H1 (cell line): ENCODE data around the gene PTRH1. TPM values are rescaled to one million over a fixed set of nuclear protein-coding genes. Genes with fewer than 3 reads are reported as not detected.

Experiments
- CTCF ChIA-PET: fragments of 300-600 bp; sonication (Branson Sonifier 250); formaldehyde crosslinking; loops from one replicate; lab custom pipeline; 2021; ENCODE audit not compliant: partially characterized antibody; lab: Charles Lee
- POLR2A ChIA-PET: fragments of 300-600 bp; sonication (Branson Sonifier 250); formaldehyde crosslinking; loops from one replicate; lab custom pipeline; 2021; ENCODE audit warnings: inconsistent platforms; ENCODE audit not compliant: partially characterized antibody; lab: Charles Lee
- DNase-seq, 2 experiments: peaks; one replicate each; pipeline versions ENCODE4 v3.0.0 to v3.0.0-alpha.2; 2010 to 2022; ENCODE audit warnings: low spot score in 2 of 2, low read depth in 1 of 2, mixed read lengths in 1 of 2
- FAIRE-seq: peaks from 2 replicates; lab custom pipeline; 2011; peaks lifted over from hg19 to GRCh38; lab: Jason Lieb, UNC
- H2AFZ ChIP-seq: 2 replicates; pipeline ENCODE4 v1.8.1; 2012; ENCODE audit warnings: low read length, inconsistent platforms
- H2AK5ac ChIP-seq: 2 replicates; pipeline ENCODE4 v1.6.1; 2013; ENCODE audit warnings: low read depth, low read length
- H2BK120ac ChIP-seq: replicated peaks from 2 replicates; pipeline ENCODE3; 2013; ENCODE audit warnings: low read depth, low read length, inconsistent platforms
- H2BK12ac ChIP-seq: 2 replicates; pipeline ENCODE4 v1.6.1; 2013; ENCODE audit warnings: low read depth, low read length
- H2BK15ac ChIP-seq: 2 replicates; pipeline ENCODE4 v1.6.1; 2013; ENCODE audit warnings: low read length
- H2BK20ac ChIP-seq: 2 replicates; pipeline ENCODE4 v1.6.1; 2013; ENCODE audit warnings: low read length
- H2BK5ac ChIP-seq: 2 replicates; pipeline ENCODE4 v1.6.1; 2013; ENCODE audit warnings: low read depth, low read length
- H3K14ac ChIP-seq: 2 replicates; pipeline ENCODE4 v1.6.1; 2013; ENCODE audit warnings: inconsistent platforms; ENCODE audit not compliant: insufficient read length
- H3K18ac ChIP-seq: 2 replicates; pipeline ENCODE4 v1.6.1; 2013; ENCODE audit warnings: low read length; ENCODE audit errors: extremely low read depth
- H3K23ac ChIP-seq: 2 replicates; pipeline ENCODE4 v1.6.1; 2013; ENCODE audit warnings: inconsistent platforms; ENCODE audit not compliant: insufficient read length
- H3K23me2 ChIP-seq: 2 replicates; pipeline ENCODE4 v1.6.1; 2013; ENCODE audit warnings: low read depth, low read length
- H3K27ac ChIP-seq: 2 replicates; pipeline ENCODE4 v1.6.1; 2011; ENCODE audit warnings: low read depth, low read length, inconsistent platforms
- H3K27me3 ChIP-seq, 4 experiments: replicated peaks in 1 of 4; 1 replicate in 1 of 4; 2 replicates in 3 of 4; pipeline versions ENCODE4 v1.6.1 to v1.8.1; 2011 to 2013; ENCODE audit warnings: low read length in 3 of 4, mild to moderate bottlenecking in 3 of 4, inconsistent platforms in 2 of 4, mixed read lengths in 2 of 4, moderate library complexity in 1 of 4; ENCODE audit not compliant: control insufficient read depth in 3 of 4, insufficient read depth in 3 of 4; ENCODE audit errors: extremely low read depth in 1 of 4
- H3K36me3 ChIP-seq, 4 experiments: 2 replicates each; pipeline versions ENCODE4 v1.6.1 to v1.8.1; 2011 to 2013; ENCODE audit warnings: mild to moderate bottlenecking in 4 of 4, low read length in 3 of 4, moderate library complexity in 2 of 4, control low read depth in 1 of 4, inconsistent platforms in 1 of 4; ENCODE audit not compliant: insufficient read depth in 4 of 4, control insufficient read depth in 2 of 4
- H3K4ac ChIP-seq: replicated peaks from 2 replicates; pipeline ENCODE3; 2013; ENCODE audit warnings: low read length, low read depth, mixed read lengths, inconsistent platforms; ENCODE audit not compliant: insufficient read length
- H3K4me1 ChIP-seq, 4 experiments: replicated peaks in 1 of 4; 1 replicate in 1 of 4; 2 replicates in 3 of 4; pipeline versions ENCODE4 v1.6.1 to v1.8.1; 2011 to 2013; ENCODE audit warnings: low read length in 3 of 4, inconsistent platforms in 2 of 4, mixed read lengths in 1 of 4; ENCODE audit not compliant: insufficient read depth in 4 of 4, control insufficient read depth in 3 of 4
- H3K4me2 ChIP-seq, 2 experiments: 2 replicates each; pipeline versions ENCODE4 v1.6.1 to v1.8.1; 2011 to 2013; ENCODE audit warnings: low read depth in 2 of 2, low read length in 2 of 2, control low read depth in 1 of 2, inconsistent platforms in 1 of 2, mild to moderate bottlenecking in 1 of 2; ENCODE audit not compliant: insufficient read depth in 1 of 2
- H3K4me3 ChIP-seq, 4 experiments: fragments of 200-600, 300-600 bp in 1 of 4; sonication (generic), shearing (Covaris generic), sonication (Bioruptor Twin) in 1 of 4; 2 replicates each; pipeline versions ENCODE4 v1.5.1 to v1.8.1; 2011 to 2016; ENCODE audit warnings: low read length in 4 of 4, low read depth in 3 of 4, control low read depth in 2 of 4, inconsistent platforms in 2 of 4, mild to moderate bottlenecking in 2 of 4, mixed read lengths in 1 of 4, moderate library complexity in 1 of 4; ENCODE audit not compliant: insufficient read depth in 2 of 4; ENCODE audit errors: extremely low read depth in 1 of 4
- H3K56ac ChIP-seq: replicated peaks from 2 replicates; pipeline ENCODE3; 2013; ENCODE audit warnings: low read depth, mild to moderate bottlenecking, mixed read lengths, low read length, inconsistent platforms; ENCODE audit not compliant: insufficient read length
- H3K79me1 ChIP-seq: 2 replicates; pipeline ENCODE4 v1.6.1; 2013; ENCODE audit warnings: low read depth, low read length, control low read depth
- H3K79me2 ChIP-seq, 2 experiments: 2 replicates each; pipeline versions ENCODE4 v1.6.1 to v1.8.1; 2012 to 2013; ENCODE audit warnings: low read length in 2 of 2, mild to moderate bottlenecking in 2 of 2, inconsistent platforms in 1 of 2; ENCODE audit not compliant: insufficient read depth in 2 of 2, control insufficient read depth in 1 of 2
- H3K9ac ChIP-seq, 4 experiments: replicated peaks in 1 of 4; 1 replicate in 1 of 4; 2 replicates in 3 of 4; pipeline versions ENCODE4 v1.6.1 to v1.8.1; 2011 to 2013; ENCODE audit warnings: low read depth in 3 of 4, low read length in 3 of 4, control low read depth in 2 of 4, mild to moderate bottlenecking in 2 of 4, moderate library complexity in 2 of 4, inconsistent platforms in 1 of 4; ENCODE audit errors: extremely low read depth in 1 of 4
- H3K9me3 ChIP-seq, 2 experiments: 2 replicates each; pipeline versions ENCODE4 v1.6.1 to v1.8.1; 2012 to 2013; ENCODE audit warnings: mild to moderate bottlenecking in 2 of 2, moderate library complexity in 2 of 2, control low read depth in 1 of 2, inconsistent platforms in 1 of 2, low read depth in 1 of 2, low read length in 1 of 2, mixed read lengths in 1 of 2; ENCODE audit not compliant: insufficient read depth in 2 of 2
- H4K20me1 ChIP-seq, 2 experiments: replicated peaks in 1 of 2; 2 replicates each; pipeline versions ENCODE3 to v1.8.1; 2011 to 2013; ENCODE audit warnings: inconsistent platforms in 2 of 2, low read length in 2 of 2, mild to moderate bottlenecking in 1 of 2; ENCODE audit not compliant: insufficient read depth in 2 of 2, control insufficient read depth in 1 of 2
- H4K5ac ChIP-seq: 2 replicates; pipeline ENCODE4 v1.6.1; 2013; ENCODE audit warnings: low read length, low read depth, mixed read lengths, inconsistent platforms; ENCODE audit not compliant: insufficient read length
- H4K8ac ChIP-seq: 2 replicates; pipeline ENCODE4 v1.8.0; 2013; ENCODE audit warnings: mild to moderate bottlenecking, moderate library complexity, low read length, inconsistent platforms; ENCODE audit not compliant: insufficient read depth; ENCODE audit errors: extremely low read depth
- H4K91ac ChIP-seq: replicated peaks from 2 replicates; pipeline ENCODE3; 2013; ENCODE audit warnings: low read length, mixed read lengths, inconsistent platforms; ENCODE audit not compliant: insufficient read length
- ASH2L ChIP-seq: fragments of 200-600, 300-600 bp; sonication (generic); IDR thresholded peaks from one replicate; pipeline ENCODE4 v1.7.1; 2017; ENCODE audit warnings: low read length
- CTBP2 ChIP-seq: IDR thresholded peaks from 2 replicates; pipeline ENCODE4 v1.7.0; 2011; ENCODE audit warnings: borderline replicate concordance, mild to moderate bottlenecking, moderate library complexity, mixed read lengths, low read length; ENCODE audit not compliant: insufficient read depth, insufficient read length
- WGBS, 2 experiments: shearing (Covaris generic) in 1 of 2; methylation state at CpG; one replicate each; pipeline versions ENCODE4 v1.1.6 to v1.1.7; 2013 to 2015; ENCODE audit warnings: low lambda C conversion rate in 2 of 2, mixed read lengths in 2 of 2, inconsistent platforms in 1 of 2, low coverage in 1 of 2, missing lambda C conversion rate in 1 of 2; ENCODE audit not compliant: insufficient replicate concordance in 2 of 2, insufficient coverage in 1 of 2, insufficient read length in 1 of 2; ENCODE audit errors: extremely low coverage in 1 of 2, missing lambda C conversion rate in 1 of 2; 5-methylcytosine and 5-hydroxymethylcytosine counted together
- polyA plus RNA-seq, 7 experiments: library from polyadenylated mRNA; depleted of rRNA in 3 of 7; stranded (reverse) in 5 of 7; unstranded in 2 of 7; fragments of >200 nt in 5 of 7; fragments of 200-250 nt in 2 of 7; gene quantifications; 1 replicate in 5 of 7; 2 replicates in 1 of 7; 4 replicates in 1 of 7; pipeline versions ENCODE4 v1.2.1 to v1.2.3, GENCODE V29; 2011 to 2013; ENCODE audit warnings: missing spikeins in 2 of 7, mixed read lengths in 2 of 7
- total RNA-seq: library from RNA; stranded (reverse); fragmentation: NEBNext Ultra II Directional; extraction: Animal tissue kit (Norgen Biotek cat#: 25700); gene quantifications from 2 replicates; pipeline ENCODE4 v1.2.1, GENCODE V29; 2021

Gene PTRH1
- total and polyA plus RNA-seq, 2 of the 8 experiments (the other 6 are each of a cell fraction or from before 2014, with no cell fraction given): 11.1 to 19.8 TPM

DNA sequence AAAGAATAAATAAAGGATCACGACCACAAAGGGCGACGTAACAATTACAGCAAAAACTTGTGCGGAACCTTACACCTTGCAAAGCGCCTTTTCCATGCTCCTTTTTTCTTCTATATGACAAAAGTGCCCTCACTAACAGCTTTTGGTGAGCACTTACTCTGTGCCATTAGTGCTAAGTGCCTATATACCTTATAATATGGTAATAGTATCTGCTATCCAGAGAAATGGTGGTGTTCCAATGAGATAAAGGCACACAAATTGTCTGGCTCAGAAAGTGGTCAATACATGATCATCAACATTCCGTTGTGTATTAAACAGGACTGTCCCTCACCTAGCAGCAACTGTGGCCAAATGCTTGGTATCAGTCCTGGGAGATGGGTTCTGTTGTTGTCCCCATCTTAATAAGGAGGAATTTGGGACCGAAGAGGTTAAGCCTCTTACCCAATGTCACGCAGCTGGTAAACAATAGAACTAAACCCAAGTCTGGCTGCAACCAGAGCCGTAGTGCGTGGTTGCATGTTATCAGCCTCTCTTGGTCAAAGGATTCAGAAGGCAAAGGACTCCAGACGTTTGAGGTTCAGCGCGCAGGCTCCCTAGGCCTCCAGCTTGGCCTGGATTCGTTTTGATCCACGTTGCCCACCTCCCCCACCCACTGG, 20.2 kb upstream of the PTRH1 start:
- TF ChIP-seq ASH2L: peak; percentile 3
- TF ChIP-seq CTBP2: no peak
- no peak overlapping the region for H4K91ac ChIP-seq
- peak overlapping the region; percentile 2; the same call in 1 of the 2 replicates for H2AK5ac ChIP-seq
- peak overlapping the region; percentile 0 to 53; a peak in 3 of 4 replicates for H3K4me2 ChIP-seq
- no peak overlapping the region for H3K14ac ChIP-seq
- 44% methylated on average over 15 of the region's 15 CpGs; no CpG with 5 or more reads in 1 of the 2 experiments for WGBS, 2 experiments
- peak overlapping the region in 2 of 4 experiments; percentile 8 to 78; a peak in 2 of 8 replicates for H3K4me3 ChIP-seq
- no peaks in the 10 kb centered on the region for H3K36me3 ChIP-seq
- POLR2A ChIA-PET: interaction anchor here (1.3 to 2.7 kb wide), 4 partner anchors 9 to 163 kb away, joined by 5 to 11 read pairs (median 6); no protein-coding TSS in a partner anchor
- 0 out of 2 replicates have a peak overlapping the region, but pooled peaks have one; percentile 19 for H2BK12ac ChIP-seq
- FAIRE-seq (no peak), DNase-seq (no peak)
- no peak overlapping the region for H3K4ac ChIP-seq
- H2AFZ ChIP-seq: no peak overlapping the region
- H3K9ac ChIP-seq: peak overlapping the region in 1 of 4 experiments; percentile 36; a peak in 2 of 7 replicates
- no peak overlapping the region for H3K18ac ChIP-seq
- H3K23ac ChIP-seq: no peak overlapping the region
- H3K79me1 ChIP-seq: no peaks in the 10 kb centered on the region
- H3K9me3 ChIP-seq: no peaks in the 10 kb centered on the region
- H2BK20ac ChIP-seq: no peak overlapping the region
- no peaks in the 10 kb centered on the region for H3K79me2 ChIP-seq
- H3K4me1 ChIP-seq: peaks cover 3 to 11% (median 6%) of the 10 kb centered on the region in 4 experiments; a peak in 6 of 7 replicates
- peaks cover 0 to 4% of the 10 kb centered on the region in 2 experiments for H4K20me1 ChIP-seq
- no peak overlapping the region for H2BK15ac ChIP-seq
- H4K8ac ChIP-seq: no peak overlapping the region
- peak overlapping the region; percentile 46; the same call in 1 of the 2 replicates for H3K27ac ChIP-seq
- no peak overlapping the region for H2BK120ac ChIP-seq
- H3K56ac ChIP-seq: no peak overlapping the region
- H3K23me2 ChIP-seq: 0 out of 2 replicates have a peak, but pooled peaks cover 2% of the 10 kb centered on the region
- no peak overlapping the region for H4K5ac ChIP-seq
- H2BK5ac ChIP-seq: no peak overlapping the region
- CTCF ChIA-PET: interaction anchor here (0.9 to 4.1 kb wide), 28 partner anchors 11 to 233 kb away, joined by 3 to 34 read pairs (median 8); partner anchors contain the start of genes CDK9, CFAP157, PTRH1 and ST6GALNAC4
- H3K27me3 ChIP-seq: no peaks in the 10 kb centered on the region
